ENCODE measurements around the gene CCDC117.

GRCh38 chr22:28773461-28773867 is 969 bp downstream of the CCDC117 start:
- TF ChIP-seq EGR1 (IDR thresholded peaks at IDR 0.05; ENCODE audit: low read depth in 2 of 2) (no peak), CTCF (IDR thresholded peaks at IDR 0.05; ENCODE audit: low read depth, low read length, missing input control) (no peak), FOXA1 (IDR thresholded peaks at IDR 0.05) (no peak), TAF1 (conservative IDR thresholded peaks at IDR 0.05) (no peak), HNF4A (conservative IDR thresholded peaks at IDR 0.05) (peak in 1 of 2 donors; percentile 14), GABPA (IDR thresholded peaks at IDR 0.05 in 1 of 2, conservative IDR thresholded peaks at IDR 0.05 in 1 of 2) (no peak), SP1 (IDR thresholded peaks at IDR 0.05) (no peak)

All from liver (tissue), 3 donors.